Thyroid gland (tissue), 4 donors: ENCODE results near the gene ASZ1.

ENCODE experiments used
- CTCF ChIP-seq, 6 experiments: fragments of 200-600 bp in 3 of 6; fragments of 450-650 bp in 3 of 6; sonication (generic) in 3 of 6; IDR thresholded peaks; one replicate each; pipeline ENCODE4 v1.5.1; 2016 to 2019; ENCODE audit warnings: antibody characterized with exemption in 6 of 6, mild to moderate bottlenecking in 2 of 6, inconsistent platforms in 1 of 6, moderate library complexity in 1 of 6
- POLR2A ChIP-seq, 2 donors: fragments of 450-650 bp; IDR thresholded peaks; one replicate each; pipeline ENCODE4 v1.6.1; 2017; ENCODE audit warnings: antibody characterized with exemption in 2 of 2, mild to moderate bottlenecking in 2 of 2, moderate library complexity in 1 of 2

- no peak for TF ChIP-seq CTCF (IDR thresholded peaks at IDR 0.05)
- TF ChIP-seq POLR2A (IDR thresholded peaks at IDR 0.05), result no peak
These were observed 43.7 kb downstream of the ASZ1 start for GRCh38 chr7:117383483-117384189.
